PC-3 (cell line): Measurements from ENCODE around the gene HNRNPM.
"Not testable (repeated sequence)": the region's sequence is repeated elsewhere in the genome, so short reads cannot be mapped to it uniquely, and the experiment has no call there.

Experiments used
- EZH2 ChIP-seq: fragments of 300-600 bp; sonication (generic); IDR thresholded peaks from one replicate; pipeline ENCODE4 v1.6.1; 2017; ENCODE audit warnings: antibody characterized with exemption, mild to moderate bottlenecking, low read length; ENCODE audit not compliant: unreplicated experiment
- TF ChIP-seq, protein P1 (sequence below): fragments of 300-600 bp; sonication (generic); conservative IDR thresholded peaks from 2 replicates; pipeline ENCODE4 v1.5.1; 2017; ENCODE audit warnings: antibody characterized with exemption, low read depth, mild to moderate bottlenecking, low read length

DNA sequence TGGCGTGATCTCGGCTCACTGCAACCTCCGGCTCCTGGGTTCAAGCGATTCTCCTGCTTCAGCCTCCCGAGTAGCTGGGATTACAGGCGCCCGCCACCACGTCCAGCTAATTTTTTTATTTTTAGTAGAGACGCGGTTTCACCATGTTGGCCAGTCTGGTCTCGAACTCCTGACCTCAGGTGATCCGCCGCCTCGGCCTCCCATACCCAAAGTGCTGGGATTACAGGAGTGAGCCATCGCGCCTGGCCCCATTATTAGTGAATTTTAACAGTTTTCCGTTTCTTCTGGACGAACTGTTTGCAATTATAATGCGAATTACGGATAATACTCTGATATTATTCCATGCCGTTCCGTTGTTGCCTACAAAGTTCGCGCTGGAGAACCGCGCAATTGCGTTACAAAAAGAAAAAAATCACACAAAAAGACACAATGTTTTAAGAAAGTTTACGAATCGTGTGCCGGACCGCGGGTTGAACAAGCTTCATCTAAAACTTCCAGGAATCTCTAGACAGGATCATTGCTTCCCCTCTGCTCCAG lies 567 bp upstream of the HNRNPM start:
- TF ChIP-seq, protein P1, sequence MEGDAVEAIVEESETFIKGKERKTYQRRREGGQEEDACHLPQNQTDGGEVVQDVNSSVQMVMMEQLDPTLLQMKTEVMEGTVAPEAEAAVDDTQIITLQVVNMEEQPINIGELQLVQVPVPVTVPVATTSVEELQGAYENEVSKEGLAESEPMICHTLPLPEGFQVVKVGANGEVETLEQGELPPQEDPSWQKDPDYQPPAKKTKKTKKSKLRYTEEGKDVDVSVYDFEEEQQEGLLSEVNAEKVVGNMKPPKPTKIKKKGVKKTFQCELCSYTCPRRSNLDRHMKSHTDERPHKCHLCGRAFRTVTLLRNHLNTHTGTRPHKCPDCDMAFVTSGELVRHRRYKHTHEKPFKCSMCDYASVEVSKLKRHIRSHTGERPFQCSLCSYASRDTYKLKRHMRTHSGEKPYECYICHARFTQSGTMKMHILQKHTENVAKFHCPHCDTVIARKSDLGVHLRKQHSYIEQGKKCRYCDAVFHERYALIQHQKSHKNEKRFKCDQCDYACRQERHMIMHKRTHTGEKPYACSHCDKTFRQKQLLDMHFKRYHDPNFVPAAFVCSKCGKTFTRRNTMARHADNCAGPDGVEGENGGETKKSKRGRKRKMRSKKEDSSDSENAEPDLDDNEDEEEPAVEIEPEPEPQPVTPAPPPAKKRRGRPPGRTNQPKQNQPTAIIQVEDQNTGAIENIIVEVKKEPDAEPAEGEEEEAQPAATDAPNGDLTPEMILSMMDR, result not testable (repeated sequence)
- TF ChIP-seq EZH2, result not testable (repeated sequence)
